Heart right ventricle (tissue), 16 donors: ENCODE measurements around the gene TICAM2. TPM values are rescaled to one million over a fixed set of nuclear protein-coding genes. Genes with fewer than 3 reads are reported as not detected.

ENCODE experiments used
- ATAC-seq, 8 donors: fragments of 200-7000 bp; cut with Tn5 transposase; one replicate each; pipeline ENCODE4 v1.9.1; 2020; ENCODE audit warnings: mild to moderate bottlenecking in 8 of 8, moderate library complexity in 8 of 8, moderate number of reproducible peaks in 1 of 8
- DNase-seq, 2 donors: peaks; one replicate each; pipeline ENCODE4 v3.0.0-alpha.2; 2020
- H3K27ac ChIP-seq, 10 donors: fragments of 200-600 bp; sonication (generic) in 2 of 10; one replicate each; pipeline versions ENCODE4 v1.5.0 to v1.8.0; 2020 to 2022; ENCODE audit warnings: mild to moderate bottlenecking in 3 of 10
- H3K27me3 ChIP-seq, 7 donors: fragments of 200-600 bp; one replicate each; pipeline ENCODE4 v1.8.0; 2021 to 2022; ENCODE audit warnings: mild to moderate bottlenecking in 2 of 7
- H3K36me3 ChIP-seq, 9 donors: fragments of 200-600 bp; sonication (generic) in 1 of 9; one replicate each; pipeline versions ENCODE4 v1.5.0 to v1.8.0; 2020 to 2022; ENCODE audit warnings: mild to moderate bottlenecking in 2 of 9
- H3K4me1 ChIP-seq, 9 donors: fragments of 200-600 bp; sonication (generic) in 1 of 9; one replicate each; pipeline versions ENCODE4 v1.5.0 to v1.8.0; 2020 to 2022; ENCODE audit warnings: mild to moderate bottlenecking in 4 of 9
- H3K4me3 ChIP-seq, 10 donors: fragments of 200-600 bp; sonication (generic) in 2 of 10; one replicate each; pipeline versions ENCODE4 v1.5.0 to v1.8.0; 2020 to 2022; ENCODE audit warnings: mild to moderate bottlenecking in 7 of 10, moderate library complexity in 2 of 10
- H3K9me3 ChIP-seq, 11 donors: fragments of 200-600 bp in 10 of 11; sonication (generic) in 2 of 11; one replicate each; pipeline versions ENCODE4 v1.5.0 to v1.8.0; 2013 to 2022; ENCODE audit warnings: mild to moderate bottlenecking in 2 of 11, control low read depth in 1 of 11, moderate library complexity in 1 of 11
- WGBS, 2 donors: extraction: QIAGEN DNeasy Blood & Tissue Kit; methylation state at CpG; one replicate each; pipeline ENCODE4 v1.1.7; 2013; ENCODE audit warnings: inconsistent platforms in 1 of 2; 5-methylcytosine and 5-hydroxymethylcytosine counted together
- intact Hi-C, 10 donors: fragments of 100-400 bp; cut with DNase I; formaldehyde crosslinking; loops; one replicate each; pipeline versions ENCODE4 v1.11.1 to v1.14.2; 2022
- polyA plus RNA-seq, 2 donors: library from polyadenylated mRNA; stranded (reverse); fragments of 200-250 nt; gene quantifications; one replicate each; pipeline ENCODE4 v1.2.3, GENCODE V29; 2013
- total RNA-seq, 10 donors: library from RNA; stranded (reverse); fragmentation: NEBNext Ultra II Directional in 3 of 10; extraction: Animal tissue kit (Norgen Biotek cat#: 25700) in 3 of 10; gene quantifications; one replicate each; pipeline versions ENCODE4 v1.2.1 to v1.2.4, GENCODE V29; 2021 to 2023
- TF ChIP-seq, protein P1 (sequence below), 9 donors: fragments of 200-600 bp; sonication (generic) in 2 of 9; IDR thresholded peaks; one replicate each; pipeline versions ENCODE4 v1.5.0 to v1.8.0; 2021 to 2022; ENCODE audit warnings: antibody characterized with exemption in 9 of 9, mild to moderate bottlenecking in 5 of 9, moderate library complexity in 1 of 9
- donor health status: Arrhythmogenic right ventricular cardiomyopathy.
- donor health status: ischemic (EF 13 %, LVEDD 7.1; RV severe dilation, severe dysfunction).
- donor health status: healthy with polysubstance abuse.
- donor health status: DM: no; HTN: yes; CAD: no.
- donor health status: DM: no; HTN: no; CAD: no.
- donor health status: ischemic (EF 25% LVEDD 6.9; RV normal size, moderate dysfunction).
- donor health status: ischemic (EF 25% LVEDD 5.7; RV mildly dilated, moderate dysfunction).
- donor health status: healthy.
- donor health status: DM: yes; HTN: yes; CAD: no.
- donor health status: Ischemic cardiomyopathy.
- donor health status: ischemic (EF 35%, LVEDD 5.7; RV mildly dilated, moderate dysfunction).
- donor health status: nonischemic (EF 11% LVEDD 7.7; RV severe dilation, severe dysfunction).
- donor health status: DM: yes; HTN: yes; CAD: no.
- donor health status: PGD.
- donor health status: ischemic (EF 29% LVEDD 5.4; RV normal size, mild dysfunction).
- donor health status: nonischemic (EF 23%, LVEDD 6.1; RV moderate dilation, normal function).

The TICAM2 gene
- total and polyA plus RNA-seq, 12 donors: 1.2 to 4.4 (median 1.9) TPM

DNA sequence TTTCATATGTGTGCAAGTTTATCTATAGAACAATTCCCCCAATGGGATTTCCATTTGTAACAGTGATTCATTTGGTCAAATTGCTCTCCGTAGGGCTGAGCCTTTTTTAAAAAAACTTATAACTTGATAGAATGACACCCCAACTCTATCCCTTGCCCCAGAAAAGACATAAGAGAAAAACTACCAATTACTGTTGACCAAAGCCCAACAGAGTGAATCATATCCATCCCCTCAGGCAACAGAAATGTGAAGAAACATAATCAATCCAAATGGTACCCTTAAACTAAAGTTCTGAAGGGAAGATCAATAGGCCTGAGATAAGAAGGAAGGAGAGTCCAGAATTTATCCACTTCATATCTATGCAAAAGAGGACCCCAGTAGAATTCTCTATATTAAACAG is 17.8 kb downstream of the TICAM2 start:
- H3K9me3 ChIP-seq: no peaks in the 10 kb centered on the region
- DNase-seq (no peak), ATAC-seq (no peak)
- WGBS, 2 donors: 82 to 91% methylated on average over 1 of the region's 1 CpG
- TF ChIP-seq, protein P1, sequence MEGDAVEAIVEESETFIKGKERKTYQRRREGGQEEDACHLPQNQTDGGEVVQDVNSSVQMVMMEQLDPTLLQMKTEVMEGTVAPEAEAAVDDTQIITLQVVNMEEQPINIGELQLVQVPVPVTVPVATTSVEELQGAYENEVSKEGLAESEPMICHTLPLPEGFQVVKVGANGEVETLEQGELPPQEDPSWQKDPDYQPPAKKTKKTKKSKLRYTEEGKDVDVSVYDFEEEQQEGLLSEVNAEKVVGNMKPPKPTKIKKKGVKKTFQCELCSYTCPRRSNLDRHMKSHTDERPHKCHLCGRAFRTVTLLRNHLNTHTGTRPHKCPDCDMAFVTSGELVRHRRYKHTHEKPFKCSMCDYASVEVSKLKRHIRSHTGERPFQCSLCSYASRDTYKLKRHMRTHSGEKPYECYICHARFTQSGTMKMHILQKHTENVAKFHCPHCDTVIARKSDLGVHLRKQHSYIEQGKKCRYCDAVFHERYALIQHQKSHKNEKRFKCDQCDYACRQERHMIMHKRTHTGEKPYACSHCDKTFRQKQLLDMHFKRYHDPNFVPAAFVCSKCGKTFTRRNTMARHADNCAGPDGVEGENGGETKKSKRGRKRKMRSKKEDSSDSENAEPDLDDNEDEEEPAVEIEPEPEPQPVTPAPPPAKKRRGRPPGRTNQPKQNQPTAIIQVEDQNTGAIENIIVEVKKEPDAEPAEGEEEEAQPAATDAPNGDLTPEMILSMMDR (IDR thresholded peaks at IDR 0.05): no peak
- peaks cover 0 to 30% (median 11%) of the 10 kb centered on the region in 9 donors for H3K4me1 ChIP-seq
- peaks cover 0 to 16% (median 0%) of the 10 kb centered on the region in 9 donors for H3K36me3 ChIP-seq
- intact Hi-C loops: loop anchor here in 2 of 10 donors (10.0 kb wide), 2 partner anchors 210 to 490 kb away; no protein-coding TSS in a partner anchor
- no peak overlapping the region for H3K4me3 ChIP-seq
- no peaks in the 10 kb centered on the region for H3K27me3 ChIP-seq
- no peak overlapping the region for H3K27ac ChIP-seq

DNA sequence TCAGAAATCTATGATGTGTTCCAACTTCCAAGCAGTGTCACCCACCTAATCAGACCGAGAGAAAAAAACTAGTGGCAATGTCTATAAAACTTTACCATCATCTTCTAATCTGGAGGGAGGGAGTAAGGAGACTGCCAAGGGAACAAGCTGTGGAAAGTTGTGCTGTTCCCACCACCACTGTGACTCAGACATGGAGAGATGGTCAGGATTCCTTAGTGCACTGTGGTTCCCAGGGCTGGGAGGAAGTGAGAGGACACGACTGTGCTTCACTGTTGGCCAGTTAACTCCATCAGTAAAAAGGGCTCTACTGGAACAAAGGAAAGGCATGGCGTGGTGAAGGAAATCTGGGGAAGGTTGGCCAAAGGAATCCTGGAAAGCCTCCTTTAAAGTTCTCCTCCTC is 18.8 kb downstream of the TICAM2 start:
- H3K36me3 ChIP-seq: peaks cover 0 to 17% (median 0%) of the 10 kb centered on the region in 9 donors
- TF ChIP-seq, protein P1 (IDR thresholded peaks at IDR 0.05): no peak
- H3K4me3 ChIP-seq: no peak overlapping the region
- ATAC-seq (peak in 3 of 8 donors; percentile 44 to 81 (median 65)), DNase-seq (no peak)
- H3K27ac ChIP-seq: no peak overlapping the region
- H3K4me1 ChIP-seq: peaks cover 0 to 20% (median 6%) of the 10 kb centered on the region in 9 donors
- no peaks in the 10 kb centered on the region for H3K9me3 ChIP-seq
- intact Hi-C loops: loop anchor here in 2 of 10 donors (10.0 kb wide), 2 partner anchors 209 to 489 kb away; no protein-coding TSS in a partner anchor
- no peaks in the 10 kb centered on the region for H3K27me3 ChIP-seq
- 63 to 70% methylated on average over 3 of the region's 3 CpGs for WGBS, 2 donors

DNA sequence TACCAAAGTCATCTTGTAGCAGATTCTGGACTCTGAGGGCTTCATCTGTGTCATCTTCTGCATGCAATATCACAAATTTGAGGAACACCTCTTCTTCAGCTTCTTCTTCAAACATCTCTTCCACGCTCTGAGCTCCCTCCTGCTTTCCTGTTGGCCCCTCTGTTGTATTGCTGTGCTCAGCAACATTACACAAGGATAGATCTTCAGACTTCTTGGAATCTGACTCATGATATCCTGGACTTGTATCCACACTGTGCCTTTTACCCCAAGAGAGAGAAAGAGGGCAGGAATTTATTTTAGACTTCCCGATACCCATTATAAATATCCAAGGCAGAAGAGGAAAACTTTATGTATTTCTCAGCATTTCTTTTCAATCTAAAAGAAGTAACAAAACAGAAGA is 21.3 kb downstream of the TICAM2 start:
- H3K36me3 ChIP-seq: peaks cover 0 to 21% (median 0%) of the 10 kb centered on the region in 9 donors
- peaks cover 0 to 5% (median 0%) of the 10 kb centered on the region in 11 donors for H3K9me3 ChIP-seq
- no peak overlapping the region for H3K27ac ChIP-seq
- peaks cover 0 to 19% (median 0%) of the 10 kb centered on the region in 9 donors for H3K4me1 ChIP-seq
- no peak overlapping the region for H3K4me3 ChIP-seq
- DNase-seq (no peak), ATAC-seq (no peak)
- intact Hi-C loops: loop anchor here in 2 of 10 donors (10.0 kb wide), 2 partner anchors 206 to 486 kb away; no protein-coding TSS in a partner anchor
- TF ChIP-seq, protein P1 (IDR thresholded peaks at IDR 0.05): no peak
- 96% methylated on average over 2 of the region's 2 CpGs for WGBS, 2 donors
- H3K27me3 ChIP-seq: no peaks in the 10 kb centered on the region

DNA sequence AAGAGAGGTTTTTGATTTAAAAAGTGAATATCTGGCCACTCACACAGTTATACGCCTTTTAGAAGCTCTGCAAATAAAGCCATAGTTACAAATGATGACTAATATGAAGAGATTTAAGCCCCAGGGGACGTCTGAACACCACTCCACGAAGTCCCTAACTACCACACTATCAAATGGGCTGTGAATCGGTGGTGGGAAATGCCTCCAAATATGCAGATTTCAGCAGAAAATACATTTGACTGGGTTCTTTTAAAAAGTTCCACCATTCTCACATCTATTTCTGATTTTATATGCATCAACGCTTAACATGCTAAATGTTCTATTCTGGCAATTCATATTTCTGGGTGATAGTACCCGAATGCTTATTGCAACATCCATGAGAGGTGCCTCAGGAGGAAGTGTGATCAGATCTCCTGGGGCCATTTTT is 22.5 kb downstream of the TICAM2 start:
- peaks cover 0 to 21% (median 0%) of the 10 kb centered on the region in 9 donors for H3K36me3 ChIP-seq
- TF ChIP-seq, protein P1 (IDR thresholded peaks at IDR 0.05): no peak
- ATAC-seq (no peak), DNase-seq (no peak)
- no peak overlapping the region for H3K27ac ChIP-seq
- H3K4me1 ChIP-seq: peaks cover 0 to 20% (median 0%) of the 10 kb centered on the region in 9 donors
- H3K9me3 ChIP-seq: peaks cover 0 to 5% (median 0%) of the 10 kb centered on the region in 11 donors
- H3K4me3 ChIP-seq: no peak overlapping the region
- H3K27me3 ChIP-seq: no peaks in the 10 kb centered on the region
- WGBS, 2 donors: 79 to 83% methylated on average over 6 of the region's 6 CpGs
- intact Hi-C loops: loop anchor here in 3 of 10 donors (10.0 kb wide), 2 partner anchors 205 to 485 kb away; no protein-coding TSS in a partner anchor
